ENCODE results near the gene SRP14. TPM values are rescaled to one million over a fixed set of nuclear protein-coding genes. Genes with fewer than 3 reads are reported as not detected.

Gene SRP14
- total RNA-seq, 1 experiment from 2014 or later: 168 TPM

DNA sequence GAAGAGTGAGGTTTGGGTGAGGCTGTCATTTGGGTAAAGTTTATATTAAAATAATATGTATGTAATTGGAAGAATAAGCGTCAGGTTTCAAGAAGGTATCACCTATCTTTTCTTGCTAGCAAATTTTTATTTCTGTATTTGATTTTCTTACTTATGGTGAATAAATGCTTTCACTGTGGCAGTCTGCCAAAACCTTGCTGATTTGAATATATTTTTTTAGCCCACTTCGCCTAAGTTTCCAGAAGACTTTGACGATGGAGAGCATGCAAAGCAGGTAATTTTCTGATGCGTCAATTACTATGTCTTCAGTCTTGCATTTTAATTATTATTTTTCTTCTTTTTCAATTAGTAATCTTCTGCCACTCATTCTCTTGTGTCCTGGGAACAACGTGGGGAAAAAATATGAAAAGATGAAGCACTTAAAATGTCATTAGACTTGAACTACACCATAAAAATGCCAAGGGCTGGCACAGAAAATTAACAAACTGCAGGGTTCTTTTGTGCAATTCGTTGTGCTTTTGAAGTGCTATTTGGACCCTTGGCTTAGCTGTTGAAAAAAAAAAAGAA is 40.4 kb downstream of the SRP14 start:
- ChIA-PET POLR2A (no interaction called here), CTCF (no interaction called here), RAD21 (ENCODE audit: low non-redundant PET in 1 of 2, low total read pairs in 2 of 2, uncharacterized antibody in 2 of 2, unreplicated experiment in 2 of 2) (no interaction called here)
- Histone ChIP-seq H3K4me2 (ENCODE audit: low read length) (no peak overlapping the region), H4K20me1 (ENCODE audit: insufficient read depth) (no peaks in the 10 kb centered on the region), H3K4me3 (replicated peaks in 1 of 2; ENCODE audit: low read depth in 1 of 2, low read length in 2 of 2) (no peak overlapping the region), H3K9me2 (ENCODE audit: insufficient read depth) (no peaks in the 10 kb centered on the region), H3K4me1 (ENCODE audit: control insufficient read depth in 1 of 2, insufficient read depth in 2 of 2, low read length in 2 of 2) (peaks cover 3% of the 10 kb centered on the region in 2 experiments; a peak in 2 of 4 replicates), H2AFZ (ENCODE audit: low read depth, low read length, poor library complexity, severe bottlenecking) (no peak overlapping the region), H3K9ac (ENCODE audit: low read length) (no peak overlapping the region), H3K9me3 (ENCODE audit: control insufficient read depth in 1 of 2, insufficient read depth in 1 of 2, low read depth in 1 of 2, low read length in 2 of 2) (no peaks in the 10 kb centered on the region), H3K27me3 (ENCODE audit: insufficient read depth, low read length) (no peaks in the 10 kb centered on the region), H3K36me3 (ENCODE audit: control insufficient read depth in 1 of 2, insufficient read depth in 2 of 2, low read length in 2 of 2) (peaks cover 13 to 16% of the 10 kb centered on the region in 2 experiments; a peak in 3 of 4 replicates), H3K79me2 (ENCODE audit: insufficient read depth, low read length) (no peaks in the 10 kb centered on the region), H3K27ac (ENCODE audit: low read depth, low read length) (no peak overlapping the region)
- no peak for ATAC-seq
- BruUV-seq (replicated peaks): no TSS peak
- TF ChIP-seq SRF (IDR thresholded peaks at IDR 0.05; ENCODE audit: low read depth): no peak
- no peak for TF ChIP-seq ZNF274 (IDR thresholded peaks at IDR 0.05; ENCODE audit: low read depth, low read length)
- TF ChIP-seq, protein P1, sequence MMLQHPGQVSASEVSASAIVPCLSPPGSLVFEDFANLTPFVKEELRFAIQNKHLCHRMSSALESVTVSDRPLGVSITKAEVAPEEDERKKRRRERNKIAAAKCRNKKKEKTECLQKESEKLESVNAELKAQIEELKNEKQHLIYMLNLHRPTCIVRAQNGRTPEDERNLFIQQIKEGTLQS (IDR thresholded peaks at IDR 0.05): no peak
- no peak for TF ChIP-seq EZH2 (IDR thresholded peaks at IDR 0.05)
- no peak for TF ChIP-seq YY1 (IDR thresholded peaks at IDR 0.05; ENCODE audit: extremely low read depth, insufficient replicate concordance, low read depth, low read length)
- TF ChIP-seq EGR1 (IDR thresholded peaks at IDR 0.05; ENCODE audit: low read depth): no peak
- TF ChIP-seq FOSL1 (IDR thresholded peaks at IDR 0.05; ENCODE audit: low read depth): no peak
- TF ChIP-seq SP1 (IDR thresholded peaks at IDR 0.05; ENCODE audit: low read depth): no peak
- TF ChIP-seq JUND (IDR thresholded peaks at IDR 0.05): no peak
- TF ChIP-seq CBX3 (IDR thresholded peaks at IDR 0.05; ENCODE audit: low read depth): no peak
- no peak for TF ChIP-seq ELF1 (IDR thresholded peaks at IDR 0.05; ENCODE audit: borderline replicate concordance, low read depth)
- TF ChIP-seq POLR2AphosphoS5 (IDR thresholded peaks at IDR 0.05; ENCODE audit: low read depth, low read length): no peak
- DNase-seq (ENCODE audit: low read depth, low spot score): no peak
- intact Hi-C loops (cut with micrococcal nuclease): no loop called here

DNA sequence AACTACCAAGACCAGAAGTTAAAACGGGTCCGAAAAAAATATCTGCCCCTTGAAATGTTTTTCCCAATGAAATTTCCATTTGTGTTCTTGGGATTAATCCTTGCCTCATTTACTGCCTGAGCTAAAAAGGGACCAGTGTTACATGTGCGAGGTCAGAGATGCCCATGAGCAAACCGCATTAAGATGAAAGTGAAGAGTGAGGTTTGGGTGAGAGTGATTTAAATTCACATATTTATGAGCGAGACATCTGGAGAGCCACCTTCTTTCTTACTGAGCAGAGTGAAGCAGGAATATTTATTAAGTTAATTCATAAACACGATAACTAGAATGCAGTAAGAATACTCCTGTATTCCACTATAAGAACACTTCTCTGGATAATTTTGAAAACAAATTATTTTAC is 41.3 kb downstream of the SRP14 start:
- no peaks in the 10 kb centered on the region for H3K79me2 ChIP-seq (ENCODE audit: insufficient read depth, low read length)

More for the DNA sequence above, 41.3 kb downstream of the SRP14 start:
- DNase-seq (ENCODE audit: low read depth, low spot score) (no peak), ATAC-seq (no peak)
- Histone ChIP-seq H3K4me3 (replicated peaks in 1 of 2; ENCODE audit: low read depth in 1 of 2, low read length in 2 of 2) (no peak overlapping the region), H3K27me3 (ENCODE audit: insufficient read depth, low read length) (no peaks in the 10 kb centered on the region), H4K20me1 (ENCODE audit: insufficient read depth) (no peaks in the 10 kb centered on the region), H3K9me3 (ENCODE audit: control insufficient read depth in 1 of 2, insufficient read depth in 1 of 2, low read depth in 1 of 2, low read length in 2 of 2) (no peaks in the 10 kb centered on the region), H3K36me3 (ENCODE audit: control insufficient read depth in 1 of 2, insufficient read depth in 2 of 2, low read length in 2 of 2) (peaks cover 8 to 13% of the 10 kb centered on the region in 2 experiments; a peak in 3 of 4 replicates), H3K4me2 (ENCODE audit: low read length) (no peak overlapping the region), H3K4me1 (ENCODE audit: control insufficient read depth in 1 of 2, insufficient read depth in 2 of 2, low read length in 2 of 2) (peaks cover 3% of the 10 kb centered on the region in 2 experiments; a peak in 2 of 4 replicates), H3K9me2 (ENCODE audit: insufficient read depth) (no peaks in the 10 kb centered on the region), H3K9ac (ENCODE audit: low read length) (no peak overlapping the region), H3K27ac (ENCODE audit: low read depth, low read length) (no peak overlapping the region), H2AFZ (ENCODE audit: low read depth, low read length, poor library complexity, severe bottlenecking) (no peak overlapping the region)
- CTCF ChIA-PET: no interaction called here
- no TSS peak for BruUV-seq (replicated peaks)
- POLR2A ChIA-PET: no interaction called here
- RAD21 ChIA-PET (ENCODE audit: low non-redundant PET in 1 of 2, low total read pairs in 2 of 2, uncharacterized antibody in 2 of 2, unreplicated experiment in 2 of 2): no interaction called here
- intact Hi-C loops (cut with micrococcal nuclease): no loop called here
- TF ChIP-seq, protein P2, sequence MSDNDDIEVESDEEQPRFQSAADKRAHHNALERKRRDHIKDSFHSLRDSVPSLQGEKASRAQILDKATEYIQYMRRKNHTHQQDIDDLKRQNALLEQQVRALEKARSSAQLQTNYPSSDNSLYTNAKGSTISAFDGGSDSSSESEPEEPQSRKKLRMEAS (IDR thresholded peaks at IDR 0.05): no peak
- no peak for TF ChIP-seq RAD21 (IDR thresholded peaks at IDR 0.05; ENCODE audit: low read depth)
- no peak for TF ChIP-seq POLR2AphosphoS5 (IDR thresholded peaks at IDR 0.05; ENCODE audit: low read depth, low read length)
- no peak for TF ChIP-seq EGR1 (IDR thresholded peaks at IDR 0.05; ENCODE audit: low read depth)
- no peak for TF ChIP-seq CBX3 (IDR thresholded peaks at IDR 0.05; ENCODE audit: low read depth)
- TF ChIP-seq POLR2A (IDR thresholded peaks at IDR 0.05; ENCODE audit: borderline replicate concordance, extremely low read depth, insufficient read depth, insufficient read length): no peak
- TF ChIP-seq ELF1 (IDR thresholded peaks at IDR 0.05; ENCODE audit: borderline replicate concordance, low read depth): no peak
- no peak for TF ChIP-seq YY1 (IDR thresholded peaks at IDR 0.05; ENCODE audit: extremely low read depth, insufficient replicate concordance, low read depth, low read length)
- TF ChIP-seq, protein P3, sequence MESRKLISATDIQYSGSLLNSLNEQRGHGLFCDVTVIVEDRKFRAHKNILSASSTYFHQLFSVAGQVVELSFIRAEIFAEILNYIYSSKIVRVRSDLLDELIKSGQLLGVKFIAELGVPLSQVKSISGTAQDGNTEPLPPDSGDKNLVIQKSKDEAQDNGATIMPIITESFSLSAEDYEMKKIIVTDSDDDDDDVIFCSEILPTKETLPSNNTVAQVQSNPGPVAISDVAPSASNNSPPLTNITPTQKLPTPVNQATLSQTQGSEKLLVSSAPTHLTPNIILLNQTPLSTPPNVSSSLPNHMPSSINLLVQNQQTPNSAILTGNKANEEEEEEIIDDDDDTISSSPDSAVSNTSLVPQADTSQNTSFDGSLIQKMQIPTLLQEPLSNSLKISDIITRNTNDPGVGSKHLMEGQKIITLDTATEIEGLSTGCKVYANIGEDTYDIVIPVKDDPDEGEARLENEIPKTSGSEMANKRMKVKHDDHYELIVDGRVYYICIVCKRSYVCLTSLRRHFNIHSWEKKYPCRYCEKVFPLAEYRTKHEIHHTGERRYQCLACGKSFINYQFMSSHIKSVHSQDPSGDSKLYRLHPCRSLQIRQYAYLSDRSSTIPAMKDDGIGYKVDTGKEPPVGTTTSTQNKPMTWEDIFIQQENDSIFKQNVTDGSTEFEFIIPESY (IDR thresholded peaks at IDR 0.05; ENCODE audit: extremely low read depth, insufficient replicate concordance, low read length): no peak
- no peak for TF ChIP-seq EZH2 (IDR thresholded peaks at IDR 0.05)
